Amygdala (tissue), 56 donors: Measurements from ENCODE around the gene TIMP2.
A peak's percentile ranks its signal among the peaks of the same experiment; 100 is the strongest.

Experiments
- DNase-seq, 56 donors: peaks; one replicate each; lab custom pipeline; 2025; lab: John Stamatoyannopoulos, UW

Gene TIMP2

DNA sequence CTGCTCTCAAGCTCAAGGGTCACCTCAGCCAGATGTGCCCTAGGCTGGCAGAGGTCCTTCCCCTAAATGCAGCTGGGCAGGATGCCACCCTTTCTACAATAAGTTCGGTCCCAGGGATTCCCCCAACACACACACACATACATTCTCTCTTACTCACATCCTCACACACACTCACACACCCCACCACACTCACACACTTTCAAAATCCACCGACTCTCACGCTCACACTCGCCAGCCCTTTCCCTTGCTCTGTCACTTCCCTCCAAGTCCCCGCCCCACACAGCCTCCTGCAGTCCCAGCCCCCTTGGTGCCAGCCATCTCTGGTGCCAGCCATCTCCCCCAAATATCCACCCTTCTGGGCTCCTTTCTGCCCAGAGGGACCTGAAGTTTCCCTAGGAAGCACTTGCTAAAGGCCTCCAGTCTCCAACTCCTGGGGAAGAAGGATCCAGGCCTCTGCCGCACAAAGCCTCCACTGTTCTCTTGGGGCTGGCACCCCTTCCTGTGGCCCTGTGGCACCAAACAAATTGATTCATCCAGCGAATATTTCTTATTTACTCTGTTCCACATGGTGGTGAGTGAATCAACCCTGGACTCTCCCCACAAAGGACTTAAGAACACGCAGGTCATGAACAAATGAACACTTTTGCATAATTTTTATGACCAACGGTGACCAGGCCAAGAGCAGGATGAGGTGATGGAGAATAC lies 80.7 kb downstream of the TIMP2 start:
- DNase-seq = peak in 24 of 56 donors; percentile 4 to 63 (median 32)

DNA sequence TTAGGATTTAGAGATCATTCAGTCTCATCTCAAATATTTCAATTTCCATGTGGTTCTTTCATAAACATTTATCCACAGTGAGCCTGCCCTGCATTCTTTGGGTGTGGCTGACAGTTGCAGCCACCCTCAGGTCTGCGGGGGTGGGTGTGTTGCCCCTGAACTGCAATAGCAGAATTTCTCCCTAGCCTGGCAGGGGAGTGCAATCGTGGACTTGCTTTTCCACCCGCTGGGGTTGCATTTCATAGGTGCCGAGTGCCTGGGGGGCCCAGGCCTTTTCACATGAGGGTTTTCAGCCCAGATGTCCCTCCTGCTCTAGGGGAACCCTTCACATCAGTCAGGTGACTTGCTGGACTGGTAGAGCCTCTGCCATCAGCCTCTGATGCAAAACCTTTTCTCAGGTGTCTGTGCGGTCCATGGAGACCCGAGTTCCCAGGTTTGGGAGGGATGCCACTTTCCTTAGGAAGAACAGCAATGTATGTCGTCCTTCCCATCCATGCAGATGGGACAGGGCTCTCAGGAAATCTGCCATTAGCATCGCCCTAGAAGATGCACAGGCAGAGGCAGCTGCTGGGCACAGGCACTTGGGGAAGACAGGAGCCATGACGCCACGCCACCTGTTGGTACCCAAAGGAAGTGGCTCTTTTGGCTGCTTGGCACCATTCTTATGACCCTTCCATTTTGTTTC lies 82.2 kb downstream of the TIMP2 start:
- DNase-seq = no peak

DNA sequence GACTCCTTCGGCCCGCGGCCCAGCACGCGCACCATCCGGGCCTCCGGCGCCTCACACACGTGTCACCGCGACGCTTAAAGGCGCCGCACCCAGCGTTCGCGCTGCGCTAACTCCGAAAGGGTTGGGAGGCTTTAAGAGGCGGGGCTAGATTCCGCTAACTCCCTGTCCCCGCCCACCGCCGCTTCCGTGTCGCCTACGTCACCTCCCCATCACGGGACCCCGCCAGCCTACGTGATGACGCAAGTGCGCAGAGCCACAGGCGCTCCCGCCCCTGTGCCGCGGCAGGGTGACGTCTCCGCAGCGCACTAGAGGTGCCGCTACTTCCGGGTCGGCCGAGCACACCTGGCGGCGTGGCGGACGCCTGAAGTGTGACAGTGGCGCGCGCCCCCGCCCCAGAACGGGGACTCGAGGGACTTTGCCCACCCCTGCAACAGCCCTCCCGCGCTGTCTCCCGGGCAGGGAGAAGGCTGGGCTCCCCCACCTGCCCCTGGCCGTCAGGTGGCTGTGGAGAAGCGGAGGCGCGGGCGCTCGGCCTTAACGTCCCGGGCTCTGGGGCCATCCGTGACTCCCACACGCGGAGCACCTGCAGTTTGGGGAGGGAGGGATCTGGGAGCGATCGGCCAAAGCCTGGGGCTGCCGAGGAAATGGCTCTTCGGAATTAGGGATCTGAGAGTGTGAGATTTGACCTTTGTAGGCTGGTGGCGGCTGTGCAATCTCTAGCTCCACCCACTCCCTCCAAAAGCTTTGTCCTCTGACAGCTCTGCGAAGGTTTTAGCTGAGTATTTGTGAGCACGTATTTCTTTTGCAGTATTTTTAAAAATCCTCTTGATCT lies 84.2 kb downstream of the TIMP2 start, which contains the start of gene USP36:
USP36 (minus strand) TSS at position 35 of the 832 bp plus-strand sequence. CDS start 4,451 bp downstream, outside the sequence.
- DNase-seq = peak; percentile 73 to 100 (median 99)

DNA sequence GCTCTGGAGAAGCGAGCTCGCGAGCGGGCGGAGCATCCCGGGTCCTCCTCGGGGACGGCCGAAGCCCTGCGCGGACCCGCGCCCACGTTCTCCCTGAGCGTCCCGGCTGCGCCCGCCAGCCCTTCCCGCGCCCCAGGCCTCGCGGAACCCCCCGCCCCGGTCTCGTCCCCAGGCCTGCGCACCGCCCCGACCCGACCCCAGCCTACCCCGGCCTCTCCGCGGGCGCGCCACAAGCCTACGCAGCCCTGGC lies 84.7 kb downstream of the TIMP2 start:
- DNase-seq = no peak

DNA sequence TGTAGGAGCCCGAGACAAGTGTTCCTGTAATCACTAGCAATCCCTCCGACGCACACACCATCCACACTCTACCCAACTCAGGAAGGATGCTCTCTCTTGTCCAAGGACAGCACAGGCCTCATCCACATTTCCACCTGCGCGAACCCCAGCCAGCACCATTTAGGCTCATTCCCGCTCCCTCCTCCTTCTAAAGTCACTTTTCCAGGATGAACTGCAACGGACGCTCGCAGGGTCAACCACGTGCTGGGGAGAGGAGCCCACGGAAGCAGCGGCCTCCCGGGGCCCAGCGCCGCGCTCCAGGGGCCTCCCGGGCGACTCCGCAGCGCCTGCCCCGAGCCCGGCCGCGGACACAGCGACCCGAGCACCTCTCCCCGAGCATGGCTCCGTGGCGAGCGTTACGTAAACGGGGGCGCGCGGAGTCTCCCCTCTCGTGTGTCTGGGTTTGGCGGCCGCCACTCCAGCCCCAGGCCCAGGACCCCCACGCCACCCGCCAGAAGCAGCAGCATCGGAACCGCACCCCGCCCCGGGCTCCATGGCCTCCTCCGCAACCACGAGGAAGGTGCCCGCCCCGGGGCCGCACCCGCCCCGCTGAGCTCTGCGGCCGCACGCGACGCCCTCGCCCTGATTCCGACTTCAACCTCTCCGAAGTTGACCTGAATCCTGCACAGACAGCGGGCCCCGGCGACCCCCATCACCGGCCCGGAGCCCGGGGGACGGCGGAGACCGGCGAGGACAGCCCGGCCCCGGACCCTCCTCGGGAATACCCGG lies 85.2 kb downstream of the TIMP2 start:
- peak in 5 of 56 donors; percentile 24 to 57 (median 44) for DNase-seq

DNA sequence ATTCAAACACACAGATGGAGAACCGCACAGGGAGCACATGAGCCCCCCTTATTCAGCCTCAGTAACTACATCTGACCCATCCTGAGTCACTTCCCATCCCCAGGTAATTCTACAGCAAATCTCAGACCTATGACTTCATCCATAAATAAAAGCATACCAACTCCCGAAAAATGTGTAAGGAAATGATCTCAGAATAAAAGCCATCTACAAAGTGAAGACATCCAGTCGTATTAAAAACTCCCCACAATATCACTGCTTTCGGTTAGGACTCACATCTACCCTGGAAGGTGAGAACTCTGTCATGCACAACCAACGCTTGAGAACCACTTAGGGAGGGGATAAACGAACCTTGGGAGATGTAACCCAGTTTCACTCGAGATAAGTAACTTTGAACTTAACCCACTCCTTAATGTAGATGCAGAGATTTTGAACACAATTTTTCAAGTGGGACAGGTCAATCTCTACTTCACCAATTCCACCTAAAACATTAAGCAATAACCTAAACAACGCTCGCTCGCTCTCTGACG lies 85.9 kb downstream of the TIMP2 start:
- DNase-seq = no peak

DNA sequence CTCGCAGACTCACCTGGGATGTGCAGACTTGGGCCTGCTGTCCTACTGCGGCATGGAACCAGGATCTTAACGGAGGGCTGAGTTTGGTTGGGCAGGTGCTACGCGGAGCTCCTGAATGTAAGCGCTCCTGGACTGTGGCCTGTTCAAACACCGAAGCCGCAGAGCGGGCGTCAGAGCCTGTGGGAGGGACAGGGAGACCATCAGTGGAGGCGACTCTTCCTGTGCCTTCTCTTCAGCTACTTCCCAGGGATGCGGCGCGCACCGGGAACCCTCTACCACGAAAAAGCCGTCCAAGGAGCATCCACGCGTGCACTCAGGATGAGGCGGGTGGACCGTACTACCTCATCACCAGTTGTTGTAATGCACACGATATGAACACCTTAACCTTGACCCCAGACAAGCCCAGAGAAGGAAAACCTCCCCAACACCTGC lies 86.6 kb downstream of the TIMP2 start:
- DNase-seq = no peak

DNA sequence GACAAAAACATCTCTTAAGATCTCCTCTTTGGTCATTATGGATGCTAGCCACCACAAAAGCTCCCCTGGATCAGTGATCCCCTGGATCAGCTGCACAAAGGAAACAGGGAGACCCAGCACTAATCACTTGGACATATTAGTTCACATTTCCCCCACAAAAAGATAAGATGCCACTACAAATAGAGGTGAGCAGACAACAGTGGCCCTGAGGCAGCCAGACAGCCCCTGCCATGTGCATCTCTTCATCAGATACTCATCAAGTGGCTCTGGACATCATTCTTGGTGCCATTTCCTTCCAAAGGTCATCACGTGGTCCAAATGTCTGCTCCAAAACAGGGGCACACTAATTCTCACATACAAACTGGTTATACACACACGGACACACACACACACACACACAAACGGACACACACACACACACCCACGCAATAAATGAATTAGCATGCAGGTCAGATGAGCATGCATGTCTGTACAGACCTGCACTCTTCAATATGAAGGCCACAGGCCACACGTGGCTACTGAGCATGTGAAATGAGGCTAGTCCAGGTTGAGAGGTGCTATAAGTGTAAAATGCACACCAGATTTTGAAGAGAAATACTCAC lies 88.7 kb downstream of the TIMP2 start:
- no peak for DNase-seq

DNA sequence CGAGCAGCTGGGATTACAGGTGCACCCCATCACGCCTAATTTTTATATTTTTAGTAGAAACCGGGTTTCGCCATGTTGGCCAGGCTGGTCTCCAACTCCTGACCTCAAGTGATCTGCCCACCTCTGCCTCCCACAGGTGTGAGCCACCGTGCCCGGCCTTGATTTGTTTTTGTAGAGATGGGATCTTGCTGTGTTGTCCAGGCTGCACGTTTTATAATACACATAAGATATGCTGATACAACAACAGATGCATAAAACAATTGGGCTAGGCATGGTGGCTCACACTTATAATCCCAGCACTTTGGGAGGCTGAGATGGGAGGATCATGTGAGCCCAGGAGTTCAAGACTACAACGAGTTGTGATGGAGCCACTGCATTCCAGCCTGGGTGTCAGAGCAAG lies 90.6 kb downstream of the TIMP2 start:
- no peak for DNase-seq

DNA sequence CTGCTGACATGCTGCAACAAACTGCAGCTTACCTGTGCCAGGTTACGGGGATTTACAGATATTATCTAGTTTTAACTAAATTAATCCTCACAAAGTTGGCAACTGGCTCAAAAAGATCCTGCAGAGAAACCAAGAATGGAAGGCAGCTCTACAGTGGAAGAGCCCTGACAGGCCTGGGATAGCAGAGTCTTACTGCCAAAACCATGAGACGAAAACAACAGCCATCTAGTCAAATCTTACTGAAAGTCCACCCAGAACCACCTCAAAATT lies 92.7 kb downstream of the TIMP2 start:
- DNase-seq = no peak

DNA sequence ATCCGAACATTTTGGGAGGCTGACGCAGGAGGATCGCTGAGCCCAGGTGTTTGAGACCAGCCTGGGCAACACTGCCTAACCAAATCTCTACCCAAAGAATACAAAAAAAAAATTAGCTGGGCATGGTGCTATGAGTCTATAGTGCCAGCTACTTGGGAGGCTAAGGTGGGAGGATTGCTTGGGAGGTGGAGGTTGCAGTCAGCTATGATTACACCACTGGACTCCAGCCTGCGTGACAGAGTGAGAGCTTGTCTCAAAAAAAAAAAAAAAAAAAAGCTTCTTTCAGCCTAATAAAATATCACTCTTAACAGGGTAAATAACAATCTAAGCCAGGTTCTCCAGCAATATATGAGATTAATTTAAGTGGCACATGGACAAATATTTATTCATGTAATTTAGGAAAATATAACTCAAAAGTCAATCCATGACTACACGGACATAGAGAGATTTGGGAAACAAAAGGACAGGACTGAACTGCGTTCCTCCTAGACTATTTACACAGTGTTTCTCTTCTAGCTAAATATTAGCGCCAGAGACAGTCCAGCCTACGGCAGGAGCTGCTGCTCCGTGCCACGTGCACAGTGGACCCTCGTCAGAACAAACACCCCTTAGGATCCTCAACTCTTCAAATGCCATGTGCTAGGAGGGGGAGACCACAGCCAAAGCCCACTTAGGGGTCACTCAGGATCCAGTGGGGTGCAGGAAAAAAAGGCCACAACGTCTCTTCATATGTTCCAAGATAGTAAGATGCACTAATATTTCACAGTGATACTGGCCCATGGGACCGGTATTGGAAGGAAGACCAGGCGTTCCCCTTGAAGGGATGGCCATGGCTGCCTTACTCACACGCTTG lies 93.3 kb downstream of the TIMP2 start:
- DNase-seq = no peak

DNA sequence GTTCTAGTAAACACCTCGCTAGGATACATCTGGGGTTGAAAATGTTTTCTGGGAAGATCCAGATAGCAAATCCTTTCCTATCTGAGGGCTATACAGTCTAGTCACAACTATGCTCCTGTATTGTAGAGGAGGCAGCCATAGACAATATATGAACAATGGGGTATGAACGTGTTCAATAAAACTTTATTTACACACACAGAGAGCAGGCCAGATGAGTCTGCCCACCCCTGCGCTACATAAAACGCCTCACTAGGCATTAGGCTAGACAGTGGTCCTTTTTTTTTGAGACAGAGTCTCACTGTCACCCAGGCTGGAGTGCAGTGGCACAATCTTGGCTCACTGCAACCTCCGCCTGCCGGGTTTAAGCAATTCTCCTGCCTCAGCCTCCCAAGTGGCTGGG lies 95.7 kb downstream of the TIMP2 start:
- no peak for DNase-seq

DNA sequence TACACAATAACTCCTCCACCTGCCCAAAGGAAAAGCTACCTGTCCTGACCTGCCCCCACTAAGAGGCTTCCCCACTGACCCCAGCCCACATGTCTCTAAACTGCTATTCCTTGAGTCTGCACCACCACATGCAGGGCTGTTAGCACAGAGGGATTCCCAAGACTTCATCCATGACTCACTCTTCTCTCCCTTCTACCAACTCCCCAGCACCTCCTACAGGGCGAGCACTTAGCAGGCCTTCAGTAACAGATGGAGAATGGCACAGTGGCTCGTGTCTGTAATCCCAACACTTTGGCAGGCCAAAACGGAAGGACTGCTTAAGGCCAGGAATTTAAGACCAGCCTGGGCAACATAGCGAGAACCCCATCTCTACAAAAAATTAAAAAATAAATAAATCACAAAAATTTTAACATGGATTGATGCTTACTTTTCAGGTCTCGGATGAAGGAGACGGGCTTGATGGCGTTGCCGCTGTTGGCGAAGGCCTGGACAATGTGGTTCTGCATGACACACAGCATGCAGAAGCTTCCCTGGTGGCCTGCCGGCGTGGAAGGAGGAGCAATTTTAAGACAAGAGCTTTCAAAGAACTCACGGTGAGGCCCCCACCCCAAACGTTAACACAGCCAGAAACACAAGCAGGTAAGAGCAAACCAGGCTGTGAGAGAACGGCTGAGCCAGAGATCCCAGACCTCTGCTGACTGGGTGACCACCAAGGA lies 96.6 kb downstream of the TIMP2 start:
- DNase-seq = no peak

DNA sequence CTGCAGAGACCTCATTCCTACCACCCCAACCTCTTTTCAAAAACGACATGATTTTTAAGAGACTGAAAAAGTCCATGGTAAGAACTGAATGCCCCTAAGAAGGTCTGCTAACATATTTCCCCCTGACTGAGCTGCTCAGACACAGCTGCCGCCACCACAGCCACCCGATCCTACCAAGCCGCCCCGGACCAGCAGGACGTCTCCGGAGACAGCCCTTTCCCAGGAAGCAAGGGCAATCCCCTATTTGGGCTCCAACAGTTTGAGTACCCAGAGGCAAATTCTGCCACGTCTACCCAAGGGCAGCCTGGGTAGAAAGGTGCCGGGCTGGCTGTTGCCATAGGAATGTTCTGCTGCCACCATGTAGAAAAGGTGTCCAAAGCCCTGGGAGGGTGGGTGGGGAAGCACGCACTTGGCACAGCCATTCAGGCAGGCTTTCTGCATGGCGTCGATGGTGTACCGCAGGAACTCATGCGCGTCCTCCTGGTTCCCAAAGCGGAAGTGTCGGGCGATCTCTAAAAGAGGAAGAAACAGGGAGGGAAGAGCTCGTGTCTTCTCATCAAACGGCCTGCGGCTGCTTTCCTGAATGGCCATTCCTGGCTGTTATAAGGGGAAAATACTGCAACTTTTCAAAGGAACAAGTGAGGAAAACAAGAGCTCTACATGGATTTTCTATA lies 98.2 kb downstream of the TIMP2 start:
- DNase-seq = peak in 15 of 56 donors; percentile 5 to 38 (median 19)

DNA sequence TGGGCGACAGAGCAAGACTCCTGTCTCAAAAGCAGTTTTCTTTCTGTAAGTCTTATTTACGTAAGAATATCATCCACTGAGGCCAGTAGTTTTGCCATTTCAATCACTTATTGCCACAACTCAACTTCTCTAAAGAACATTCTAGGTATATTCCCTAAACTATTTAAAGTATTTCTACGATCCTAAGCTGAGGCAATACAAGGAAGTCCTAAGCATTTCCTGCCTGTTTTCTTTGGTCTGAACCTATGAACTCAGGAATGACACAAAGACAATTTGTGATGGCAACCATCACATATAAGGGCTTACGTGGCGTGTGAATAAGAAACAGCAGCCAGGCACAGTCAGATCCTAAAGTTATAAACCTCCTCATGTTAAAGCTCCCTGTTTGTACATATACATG lies 98.8 kb downstream of the TIMP2 start:
- DNase-seq = no peak

DNA sequence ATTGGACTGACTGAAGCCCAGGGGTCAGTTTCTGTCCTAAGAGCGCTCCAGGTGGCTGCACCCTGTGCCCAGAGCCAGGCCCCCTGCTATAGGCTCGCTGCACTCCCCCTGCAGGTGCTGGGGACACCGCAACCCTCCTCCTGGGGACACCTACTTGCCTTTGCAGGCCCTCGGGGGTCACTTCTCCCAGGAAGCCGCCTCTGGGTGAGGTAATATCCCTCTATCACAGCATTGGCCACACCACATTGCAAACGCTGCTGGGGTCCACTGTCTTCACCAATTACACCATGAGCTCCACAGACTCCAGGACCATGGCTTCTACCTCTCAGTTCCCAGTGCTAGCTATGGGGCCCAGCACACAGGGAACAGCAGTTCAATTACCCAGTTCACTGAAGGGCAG lies 99.5 kb downstream of the TIMP2 start:
- DNase-seq = no peak

DNA sequence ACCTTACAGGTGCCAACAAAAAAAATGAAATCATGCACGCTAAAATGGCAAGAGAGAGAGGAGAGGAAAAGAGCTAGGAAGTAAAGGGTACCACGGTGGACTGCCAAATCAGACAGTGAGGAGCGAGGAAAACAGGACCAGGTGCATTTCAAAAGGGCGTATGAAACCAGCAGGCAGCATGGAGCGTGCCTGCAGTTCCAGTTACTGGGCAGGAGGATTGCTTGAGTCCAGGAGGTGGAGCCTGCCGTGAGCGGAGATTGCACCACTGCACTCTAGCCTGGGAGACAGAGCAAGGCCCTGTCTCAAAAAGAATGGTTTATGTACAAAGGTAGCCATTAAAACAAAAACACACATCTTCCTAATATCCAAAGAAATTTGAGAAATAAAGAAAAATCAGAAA lies 100.9 kb downstream of the TIMP2 start:
- no peak for DNase-seq
